Endothelial cell of umbilical vein (primary cell): ENCODE measurements around the gene FGF23. TPM values are rescaled to one million over a fixed set of nuclear protein-coding genes. Genes with fewer than 3 reads are reported as not detected.

Experiments used
- BruUV-seq: library from RNA; stranded (reverse); fragments of 400-500 nt; replicated peaks from 2 replicates; lab custom pipeline; 2021; lab: Mats Ljungman, UMichigan
- CTCF ChIA-PET: fragments of 300-600, 350-600 bp; sonication (Branson Sonifier 250); formaldehyde crosslinking; loops from one replicate; lab custom pipeline; 2021; ENCODE audit warnings: antibody characterized with exemption, inconsistent platforms; lab: Charles Lee
- POLR2A ChIA-PET: fragments of 300-600, 350-600 bp; sonication (Branson Sonifier 250); formaldehyde crosslinking; loops from one replicate; lab custom pipeline; 2021; ENCODE audit warnings: antibody characterized with exemption, inconsistent platforms; lab: Charles Lee
- DNase-seq: peaks from one replicate; pipeline ENCODE4 v3.0.0-alpha.2; 2011; ENCODE audit warnings: low read depth, low spot score
- FAIRE-seq: peaks from 2 replicates; lab custom pipeline; 2011; peaks lifted over from hg19 to GRCh38; lab: Jason Lieb, UNC
- H2AFZ ChIP-seq: 2 replicates; pipeline ENCODE4 v1.6.0; 2012; ENCODE audit warnings: low read depth, low read length, control low read depth, inconsistent platforms
- H3K27ac ChIP-seq: 2 replicates; pipeline ENCODE4 v1.5.1; 2011; ENCODE audit warnings: low read depth, mild to moderate bottlenecking, control low read depth, low read length, moderate library complexity; ENCODE audit not compliant: insufficient read depth
- H3K27me3 ChIP-seq, 2 experiments: 2 replicates each; pipeline versions ENCODE4 v1.6.0 to v1.6.1; 2011; ENCODE audit warnings: low read length in 2 of 2, mixed read lengths in 1 of 2; ENCODE audit not compliant: control insufficient read depth in 2 of 2, insufficient read depth in 2 of 2
- H3K36me3 ChIP-seq, 2 experiments: 2 replicates in 1 of 2; 3 replicates in 1 of 2; pipeline ENCODE4 v1.5.1; 2011; ENCODE audit warnings: low read length in 2 of 2, mild to moderate bottlenecking in 1 of 2, moderate library complexity in 1 of 2; ENCODE audit not compliant: control insufficient read depth in 2 of 2, insufficient read depth in 2 of 2; ENCODE audit errors: extremely low read depth in 1 of 2
- H3K4me1 ChIP-seq: 3 replicates; pipeline ENCODE4 v1.5.1; 2011; ENCODE audit warnings: mild to moderate bottlenecking, low read length; ENCODE audit not compliant: control insufficient read depth, insufficient read depth; ENCODE audit errors: extremely low read depth
- H3K4me2 ChIP-seq: 2 replicates; pipeline ENCODE4 v1.6.1; 2011; ENCODE audit warnings: low read length, control low read depth, mixed read lengths; ENCODE audit not compliant: insufficient read depth
- H3K4me3 ChIP-seq, 3 experiments: fragments of 200-600 bp in 1 of 3; sonication (generic), shearing (Covaris generic) in 1 of 3; replicated peaks in 1 of 3; 2 replicates each; pipeline ENCODE4 v1.5.1; 2011 to 2016; ENCODE audit warnings: control low read depth in 3 of 3, low read length in 3 of 3, mild to moderate bottlenecking in 2 of 3, inconsistent platforms in 1 of 3, low read depth in 1 of 3, moderate library complexity in 1 of 3; ENCODE audit not compliant: insufficient read depth in 1 of 3
- H3K79me2 ChIP-seq: 2 replicates; pipeline ENCODE4 v1.6.0; 2012; ENCODE audit warnings: low read length, inconsistent platforms; ENCODE audit not compliant: control insufficient read depth, insufficient read depth
- H3K9ac ChIP-seq: replicated peaks from 2 replicates; pipeline ENCODE3; 2011; ENCODE audit warnings: low read length, control low read depth; ENCODE audit not compliant: insufficient read depth; ENCODE audit errors: extremely low read depth
- H3K9me1 ChIP-seq: replicated peaks from 3 replicates; pipeline ENCODE4 v1.6.0; 2011; ENCODE audit warnings: mild to moderate bottlenecking, low read length; ENCODE audit not compliant: control insufficient read depth, insufficient read depth; ENCODE audit errors: extremely low read depth
- H3K9me3 ChIP-seq: replicated peaks from 2 replicates; pipeline ENCODE4 v1.5.1; 2012; ENCODE audit warnings: low read length, inconsistent platforms; ENCODE audit not compliant: control insufficient read depth, insufficient read depth
- H4K20me1 ChIP-seq: replicated peaks from 2 replicates; pipeline ENCODE3; 2011; ENCODE audit warnings: mild to moderate bottlenecking, low read length; ENCODE audit not compliant: control insufficient read depth, insufficient read depth; ENCODE audit errors: extremely low read depth
- CTCF ChIP-seq, 2 donors: IDR thresholded peaks; 1 replicate in 1 of 2; 2 replicates in 1 of 2; pipeline ENCODE4 v1.5.1; 2011; ENCODE audit warnings: low read length in 2 of 2, mild to moderate bottlenecking in 2 of 2, moderate library complexity in 2 of 2, control low read depth in 1 of 2, inconsistent platforms in 1 of 2, low read depth in 1 of 2; ENCODE audit not compliant: insufficient read depth in 1 of 2; ENCODE audit errors: extremely low read depth in 1 of 2
- EZH2 ChIP-seq: IDR thresholded peaks from 2 replicates; pipeline ENCODE4 v1.6.1; 2012; ENCODE audit warnings: borderline replicate concordance, low read depth, mild to moderate bottlenecking, moderate library complexity, low read length, inconsistent platforms; ENCODE audit not compliant: severe bottlenecking
- FOS ChIP-seq: IDR thresholded peaks from 2 replicates; pipeline ENCODE4 v1.6.1; 2011; ENCODE audit warnings: mild to moderate bottlenecking, low read length, moderate library complexity, borderline replicate concordance; ENCODE audit not compliant: insufficient read depth
- GATA2 ChIP-seq: IDR thresholded peaks from 2 replicates; pipeline ENCODE4 v1.7.0; 2011; ENCODE audit warnings: low read depth, mild to moderate bottlenecking, moderate library complexity, mixed read lengths, low read length; ENCODE audit not compliant: insufficient read length, insufficient read depth
- JUN ChIP-seq: IDR thresholded peaks from 2 replicates; pipeline ENCODE4 v1.6.1; 2011; ENCODE audit warnings: borderline replicate concordance, low read depth; ENCODE audit not compliant: insufficient read length, insufficient read depth
- MAX ChIP-seq: IDR thresholded peaks from 2 replicates; pipeline ENCODE4 v1.6.1; 2011; ENCODE audit not compliant: insufficient read depth, insufficient read length
- MYC ChIP-seq: IDR thresholded peaks from one replicate; pipeline ENCODE4 v1.6.1; 2011; ENCODE audit warnings: mild to moderate bottlenecking, low read depth, low read length
- POLR2A ChIP-seq: IDR thresholded peaks from 2 replicates; pipeline ENCODE4 v1.6.1; 2012; ENCODE audit warnings: low read depth, mild to moderate bottlenecking, control low read depth, low read length
- POLR2AphosphoS5 ChIP-seq: IDR thresholded peaks from 2 replicates; pipeline ENCODE4 v1.6.1; 2012; ENCODE audit warnings: low read depth, mild to moderate bottlenecking, control low read depth, low read length, moderate library complexity; ENCODE audit not compliant: insufficient read depth
- dilution Hi-C: fragments of 300-500 bp; cut with MboI; formaldehyde crosslinking; loops from one replicate; pipeline ENCODE4 v1.15.0; 2019; ENCODE audit warnings: low sequenced_read_pairs; ENCODE audit not compliant: extremely low pct_ligation_motif_present
- intact Hi-C: fragments of 100-400 bp; cut with micrococcal nuclease; formaldehyde crosslinking; loops from one replicate; pipeline ENCODE4 v1.10.0; 2022
- polyA plus RNA-seq, 4 experiments: library from polyadenylated mRNA; depleted of rRNA in 3 of 4; stranded (reverse) in 3 of 4; unstranded in 1 of 4; fragments of >200 nt; gene quantifications; 2 replicates each; pipeline versions ENCODE4 v1.2.1 to v1.2.3, GENCODE V29; 2011 to 2012; ENCODE audit warnings: missing spikeins in 1 of 4
- total RNA-seq: library from RNA; stranded (reverse); gene quantifications from 2 replicates; pipeline ENCODE4 v1.2.3, GENCODE V29; 2021

The FGF23 gene
- total and polyA plus RNA-seq, 2 donors (not counting 3 experiments of a cell fraction or from before 2014, with no cell fraction given): not detected

- BruUV-seq: no TSS peak
- ChIA-PET CTCF (no interaction called here), POLR2A (no interaction called here)
- Histone ChIP-seq H3K4me3 (no peak overlapping the region), H3K27ac (no peak overlapping the region), H4K20me1 (no peaks in the 10 kb centered on the region), H3K4me2 (no peak overlapping the region), H2AFZ (no peak overlapping the region), H3K9ac (no peak overlapping the region), H3K79me2 (no peaks in the 10 kb centered on the region), H3K4me1 (no peaks in the 10 kb centered on the region), H3K9me3 (no peaks in the 10 kb centered on the region), H3K9me1 (no peaks in the 10 kb centered on the region), H3K36me3 (peaks cover 4 to 9% of the 10 kb centered on the region in 2 experiments), H3K27me3 (no peaks in the 10 kb centered on the region)
- TF ChIP-seq MYC (no peak), EZH2 (no peak), FOS (no peak), GATA2 (no peak), CTCF (IDR thresholded peaks at IDR 0.05; ENCODE audit: extremely low read depth in 1 of 2, insufficient read depth in 1 of 2, low read depth in 1 of 2, low read length in 2 of 2) (no peak), POLR2AphosphoS5 (no peak), JUN (no peak), POLR2A (no peak), MAX (no peak)
- DNase-seq (no peak), FAIRE-seq (no peak)
- dilution Hi-C loops: no loop called here
- intact Hi-C loops: no loop called here
Observed at GRCh38 chr12:4355156-4356040, 24.1 kb downstream of the FGF23 start.
